ENCODE data around the gene SRMS. TPM values are rescaled to one million over a fixed set of nuclear protein-coding genes. Genes with fewer than 3 reads are reported as not detected.

The SRMS gene
- total RNA-seq, 2 donors from 2014 or later = not detected

GRCh38 chr20:63543733-63544132 lies 3.8 kb downstream of the SRMS start:
- Histone ChIP-seq H3K9me3 (no peaks in the 10 kb centered on the region), H3K27ac (no peak overlapping the region), H3K27me3 (replicated peaks; ENCODE audit: insufficient read depth) (peaks cover 8% of the 10 kb centered on the region), H3K4me3 (no peak overlapping the region), H3K36me3 (no peaks in the 10 kb centered on the region), H3K4me1 (ENCODE audit: control insufficient read depth in 1 of 2, low read depth in 2 of 2) (no peaks in the 10 kb centered on the region)
- ATAC-seq (ENCODE audit: insufficient number of reproducible peaks, low FRiP score, low read depth) (no peak), DNase-seq (ENCODE audit: low spot score) (no peak)
- TF ChIP-seq CTCF (IDR thresholded peaks at IDR 0.05) = no peak

GRCh38 chr20:63543131-63543530 lies 4.4 kb downstream of the SRMS start:
- peaks cover 2% of the 10 kb centered on the region for H3K27me3 ChIP-seq (replicated peaks; ENCODE audit: insufficient read depth)
- no peak for TF ChIP-seq CTCF (IDR thresholded peaks at IDR 0.05)

GRCh38 chr20:63542696-63543095 lies 4.9 kb downstream of the SRMS start:
- no peaks in the 10 kb centered on the region for H3K36me3 ChIP-seq
- no peak for TF ChIP-seq CTCF (IDR thresholded peaks at IDR 0.05)
- H3K9me3 ChIP-seq = no peaks in the 10 kb centered on the region
- no peaks in the 10 kb centered on the region for H3K27me3 ChIP-seq (replicated peaks; ENCODE audit: insufficient read depth)
- ATAC-seq (ENCODE audit: insufficient number of reproducible peaks, low FRiP score, low read depth) = no peak
- DNase-seq (ENCODE audit: low spot score) = no peak
- no peak overlapping the region for H3K4me3 ChIP-seq
- peaks cover 0 to 2% of the 10 kb centered on the region in 2 donors for H3K4me1 ChIP-seq (ENCODE audit: control insufficient read depth in 1 of 2, low read depth in 2 of 2)
- H3K27ac ChIP-seq = no peak overlapping the region

More at GRCh38 chr20:63543131-63543530, 4.4 kb downstream of the SRMS start:
- ATAC-seq (ENCODE audit: insufficient number of reproducible peaks, low FRiP score, low read depth) = no peak
- no peaks in the 10 kb centered on the region for H3K4me1 ChIP-seq (ENCODE audit: control insufficient read depth in 1 of 2, low read depth in 2 of 2)
- no peak overlapping the region for H3K4me3 ChIP-seq
- no peak overlapping the region for H3K27ac ChIP-seq
- no peaks in the 10 kb centered on the region for H3K36me3 ChIP-seq
- H3K9me3 ChIP-seq = no peaks in the 10 kb centered on the region
- DNase-seq (ENCODE audit: low spot score) = no peak

GRCh38 chr20:63542031-63542559 lies 5.5 kb downstream of the SRMS start:
- Histone ChIP-seq H3K27ac (no peak overlapping the region), H3K9me3 (no peaks in the 10 kb centered on the region)
- no peak for ATAC-seq (ENCODE audit: insufficient number of reproducible peaks, low FRiP score, low read depth)

GRCh38 chr20:63541371-63541770 lies 6.2 kb downstream of the SRMS start:
- Histone ChIP-seq H3K4me3 (no peak overlapping the region), H3K36me3 (no peaks in the 10 kb centered on the region), H3K27ac (no peak overlapping the region), H3K9me3 (no peaks in the 10 kb centered on the region), H3K27me3 (replicated peaks; ENCODE audit: insufficient read depth) (no peaks in the 10 kb centered on the region), H3K4me1 (ENCODE audit: control insufficient read depth in 1 of 2, low read depth in 2 of 2) (peaks cover 0 to 5% of the 10 kb centered on the region in 2 donors)
- no peak for ATAC-seq (ENCODE audit: insufficient number of reproducible peaks, low FRiP score, low read depth)
- no peak for TF ChIP-seq CTCF (IDR thresholded peaks at IDR 0.05)
- DNase-seq (ENCODE audit: low spot score) = no peak

More at GRCh38 chr20:63542031-63542559, 5.5 kb downstream of the SRMS start:
- H3K4me1 ChIP-seq (ENCODE audit: control insufficient read depth in 1 of 2, low read depth in 2 of 2) = peaks cover 0 to 5% of the 10 kb centered on the region in 2 donors
- TF ChIP-seq CTCF (IDR thresholded peaks at IDR 0.05) = no peak
- H3K4me3 ChIP-seq = no peak overlapping the region
- H3K36me3 ChIP-seq = no peaks in the 10 kb centered on the region
- no peaks in the 10 kb centered on the region for H3K27me3 ChIP-seq (replicated peaks; ENCODE audit: insufficient read depth)
- DNase-seq (ENCODE audit: low spot score) = no peak

Data from thoracic aorta (tissue), 2 donors.